ENCODE results near the gene NEDD8.

Gene NEDD8

DNA sequence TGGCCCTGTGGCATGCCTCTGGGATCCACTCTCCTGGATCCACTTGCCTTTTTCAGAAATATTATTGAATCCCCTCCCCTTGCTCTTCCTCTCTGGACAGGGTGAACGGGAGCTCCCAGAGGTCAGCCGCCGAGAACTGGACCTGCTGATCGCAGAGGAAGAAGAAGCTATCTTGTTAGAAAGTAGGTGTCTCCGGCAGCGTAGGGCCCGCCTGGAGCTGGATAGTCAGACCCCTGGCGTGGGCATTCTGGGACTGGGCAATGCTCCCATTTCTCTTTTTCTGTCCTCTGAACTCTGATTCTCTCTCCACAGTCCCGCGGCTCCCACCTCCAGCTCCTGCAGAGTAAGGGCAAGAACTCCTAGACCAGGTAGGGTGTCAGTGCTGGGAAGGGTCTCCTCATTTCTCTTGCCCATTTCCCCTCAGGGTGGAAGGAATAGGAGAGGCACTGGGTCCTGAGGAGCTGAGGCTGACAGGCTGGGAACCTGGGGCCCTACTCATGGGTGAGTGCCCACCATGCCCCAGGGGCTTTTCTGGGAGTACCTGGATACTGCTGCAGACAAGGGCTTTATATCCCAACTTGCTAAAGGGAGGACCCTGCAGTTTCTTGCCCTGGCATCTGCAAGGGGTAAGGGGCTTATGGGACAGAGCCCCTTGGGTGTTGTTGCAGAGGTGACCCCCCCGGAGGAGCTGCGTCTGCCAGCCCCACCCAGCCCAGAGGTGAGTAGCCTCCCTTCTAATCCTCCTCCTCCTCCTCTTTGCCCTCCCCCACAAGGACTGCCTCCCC lies 54.9 kb downstream of the NEDD8 start:
- no peak for DNase-seq

- no peak for DNase-seq
Measured at GRCh38 chr14:24176599-24176998, 55.6 kb downstream of the NEDD8 start.

- no peak for DNase-seq
Measured at GRCh38 chr14:24172871-24173281, 59.3 kb downstream of the NEDD8 start.

DNA sequence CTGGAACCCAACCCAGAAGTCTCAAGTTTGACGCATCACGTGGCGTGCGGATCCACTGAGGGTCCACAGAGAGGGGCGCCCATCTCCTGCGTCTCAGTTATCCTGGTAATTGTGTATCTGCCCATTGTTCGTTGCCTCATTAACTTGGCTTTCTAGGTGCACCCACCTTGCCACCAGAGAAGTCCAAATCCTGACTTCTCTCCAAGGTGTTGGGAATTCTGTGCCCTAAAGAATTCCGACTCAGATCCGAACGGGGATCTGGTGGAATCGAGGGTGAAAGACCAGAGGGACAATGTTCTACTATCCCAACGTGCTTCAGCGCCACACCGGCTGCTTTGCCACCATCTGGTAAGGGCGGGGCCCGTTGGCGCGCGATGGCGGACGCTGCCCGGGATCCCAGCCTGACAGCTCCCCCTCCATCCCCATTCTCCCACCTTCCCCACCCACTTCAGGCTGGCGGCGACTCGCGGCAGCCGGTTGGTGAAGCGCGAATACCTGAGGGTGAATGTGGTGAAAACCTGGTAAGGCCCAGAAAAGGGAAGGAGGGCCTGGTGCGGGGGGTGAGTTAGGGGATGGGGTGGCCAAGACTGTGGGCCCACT lies 59.8 kb downstream of the NEDD8 start:
- DNase-seq: peak in 1 of 6 experiments; percentile 12

- DNase-seq: peak; percentile 65 to 79 (median 76)
Measured at GRCh38 chr14:24171422-24172260, 60.5 kb downstream of the NEDD8 start, which contains the start of gene REC8. Gene REC8, plus strand, starts transcription at chr14:24172080. Its CDS starts 473 bp downstream, at chr14:24172553.

DNA sequence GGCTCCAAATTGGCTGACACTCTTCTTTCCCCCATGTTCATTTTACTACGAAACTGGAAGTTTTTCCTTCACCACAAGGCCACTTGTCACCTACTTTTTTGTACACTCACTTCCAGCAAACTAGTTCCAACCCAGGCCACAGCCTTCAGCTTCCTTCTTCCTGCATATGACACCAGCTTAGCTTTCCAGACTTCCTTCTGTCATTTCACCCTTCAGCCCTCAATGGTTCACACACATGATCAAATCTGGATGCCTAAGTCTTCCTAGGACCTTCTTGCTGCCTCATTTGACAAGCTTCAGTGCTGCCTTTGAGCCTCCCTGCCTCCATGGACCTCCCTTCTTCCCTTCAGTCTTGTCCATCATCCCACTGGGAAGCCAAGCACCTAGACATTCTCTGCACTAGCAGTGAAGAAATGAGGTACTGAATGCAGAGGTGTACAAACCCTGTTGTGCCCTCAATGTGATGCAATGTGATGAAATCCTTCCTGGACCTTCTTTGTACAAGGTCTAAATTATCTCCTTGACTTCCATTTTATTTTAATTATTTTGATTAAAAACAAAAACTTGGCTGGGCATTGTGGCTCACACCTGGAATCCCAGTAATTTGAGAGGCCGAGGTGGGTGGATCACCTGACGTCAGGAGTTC lies 64.6 kb downstream of the NEDD8 start:
- DNase-seq: no peak

All from stimulated activated naive CD4-positive, alpha-beta T cell (primary cell).